K562 (cell line): Measurements from ENCODE around the gene TNFSF9. TPM values are rescaled to one million over a fixed set of nuclear protein-coding genes. Genes with fewer than 3 reads are reported as not detected.

ENCODE experiments used
- DACH1 ChIP-seq: fragments of 450-650 bp; IDR thresholded peaks from 2 replicates; pipeline ENCODE4 v1.6.1; 2018; ENCODE audit not compliant: partially characterized antibody
- FOXP1 ChIP-seq: sonication (generic); formaldehyde crosslinking; IDR thresholded peaks from 2 replicates; pipeline ENCODE4 v1.8.0; 2022; ENCODE audit warnings: mild to moderate bottlenecking, missing genetic modification reagents
- GABPB1 ChIP-seq: sonication (generic); formaldehyde crosslinking; IDR thresholded peaks from 2 replicates; pipeline ENCODE4 v1.8.0; 2022; ENCODE audit warnings: mild to moderate bottlenecking, missing genetic modification reagents
- KAT2B ChIP-seq: IDR thresholded peaks from one replicate; pipeline ENCODE4 v1.6.1; 2012; ENCODE audit warnings: low read depth, mild to moderate bottlenecking, control low read depth, inconsistent platforms, low read length, moderate library complexity
- MAFF ChIP-seq: IDR thresholded peaks from 2 replicates; pipeline ENCODE4 v1.6.1; 2012; ENCODE audit warnings: low read length, improper control_type of control experiment
- RAD21 ChIP-seq, 2 experiments: fragments of 250-450 bp in 1 of 2; fragments of 450-650 bp in 1 of 2; sonication (Bioruptor Pico) in 1 of 2; formaldehyde crosslinking in 1 of 2; IDR thresholded peaks in 1 of 2; conservative IDR thresholded peaks in 1 of 2; 2 replicates each; pipeline versions ENCODE4 v1.4.0 to v1.8.0; 2020 to 2022; ENCODE audit warnings: mild to moderate bottlenecking in 2 of 2, moderate library complexity in 1 of 2
- SMARCA5 ChIP-seq: fragments of 450-650 bp; IDR thresholded peaks from 2 replicates; pipeline ENCODE4 v1.6.1; 2016
- SRSF3 ChIP-seq: fragments of 200-400 bp; formaldehyde crosslinking; IDR thresholded peaks from 2 replicates; pipeline ENCODE4 v1.6.1; 2016; ENCODE audit warnings: mild to moderate bottlenecking, low read length, moderate library complexity; ENCODE audit not compliant: insufficient read depth
- TGIF2 ChIP-seq: sonication (generic); formaldehyde crosslinking; IDR thresholded peaks from 2 replicates; pipeline ENCODE4 v1.8.1; 2022; ENCODE audit warnings: mild to moderate bottlenecking, missing genetic modification reagents, moderate library complexity
- ZNF184 ChIP-seq: sonication (generic); formaldehyde crosslinking; IDR thresholded peaks from 2 replicates; pipeline ENCODE4 v1.5.0; 2020; ENCODE audit warnings: missing genetic modification reagents
- ZNF41 ChIP-seq: fragments of 250-450 bp; sonication (Bioruptor Pico); conservative IDR thresholded peaks from 2 replicates; pipeline ENCODE4 v1.4.0; 2020; ENCODE audit warnings: mild to moderate bottlenecking
- polyA plus RNA-seq, 8 experiments: library from polyadenylated mRNA; depleted of rRNA in 4 of 8; stranded (reverse) in 5 of 8; unstranded in 3 of 8; fragments of >200 nt; fragmentation: Nextera tagmentation in 2 of 8; fragmentation: Illumina TruSeq in 1 of 8; extraction: Ambion mirVana in 2 of 8; extraction: Trizol in 1 of 8; gene quantifications; 2 replicates each; pipeline versions ENCODE4 v1.2.1 to v1.2.3, GENCODE V29; 2011 to 2014; ENCODE audit warnings: inconsistent platforms in 1 of 8, missing spikeins in 1 of 8
- total RNA-seq, 7 experiments: library from RNA; depleted of rRNA in 6 of 7; stranded (reverse); fragments of >200 nt in 6 of 7; fragmentation: Illumina TruSeq in 2 of 7; extraction: Trizol in 2 of 7; gene quantifications; 2 replicates each; pipeline versions ENCODE4 v1.2.1 to v1.2.3, GENCODE V29; 2011 to 2021; ENCODE audit warnings: low replicate concordance in 1 of 7
- TF ChIP-seq, protein P1 (sequence below), 2 experiments: IDR thresholded peaks in 1 of 2; conservative IDR thresholded peaks in 1 of 2; 2 replicates each; pipeline ENCODE4 v1.6.1; 2016; ENCODE audit warnings: low read depth in 2 of 2, mild to moderate bottlenecking in 1 of 2, missing compliant biosample characterization in 1 of 2, missing genetic modification characterization in 1 of 2, moderate library complexity in 1 of 2
- TF ChIP-seq, protein P2 (sequence below): IDR thresholded peaks from 2 replicates; pipeline ENCODE4 v1.6.1; 2011; ENCODE audit not compliant: insufficient read length; ENCODE audit errors: extremely low read depth
- TF ChIP-seq, protein P3 (sequence below): sonication (generic); IDR thresholded peaks from 2 replicates; pipeline ENCODE4 v1.6.1; 2016
- TF ChIP-seq, protein P4 (sequence below): sonication (generic); formaldehyde crosslinking; IDR thresholded peaks from 2 replicates; pipeline ENCODE4 v1.4.0; 2020; ENCODE audit warnings: mild to moderate bottlenecking, missing genetic modification reagents
- TF ChIP-seq, protein P5 (sequence below): sonication (generic); formaldehyde crosslinking; IDR thresholded peaks from 2 replicates; pipeline ENCODE4 v1.8.0; 2022; ENCODE audit warnings: missing genetic modification reagents, mild to moderate bottlenecking, moderate library complexity, borderline replicate concordance
- TF ChIP-seq, protein P6 (sequence below): sonication (generic); formaldehyde crosslinking; IDR thresholded peaks from 2 replicates; pipeline ENCODE4 v1.9.0; 2022; ENCODE audit warnings: mild to moderate bottlenecking, missing genetic modification reagents

Gene TNFSF9
- total and polyA plus RNA-seq, 9 of the 15 experiments (the other 6 are each of a cell fraction or from before 2014, with no cell fraction given), result 1.4 to 17.9 (median 6.5) TPM

DNA sequence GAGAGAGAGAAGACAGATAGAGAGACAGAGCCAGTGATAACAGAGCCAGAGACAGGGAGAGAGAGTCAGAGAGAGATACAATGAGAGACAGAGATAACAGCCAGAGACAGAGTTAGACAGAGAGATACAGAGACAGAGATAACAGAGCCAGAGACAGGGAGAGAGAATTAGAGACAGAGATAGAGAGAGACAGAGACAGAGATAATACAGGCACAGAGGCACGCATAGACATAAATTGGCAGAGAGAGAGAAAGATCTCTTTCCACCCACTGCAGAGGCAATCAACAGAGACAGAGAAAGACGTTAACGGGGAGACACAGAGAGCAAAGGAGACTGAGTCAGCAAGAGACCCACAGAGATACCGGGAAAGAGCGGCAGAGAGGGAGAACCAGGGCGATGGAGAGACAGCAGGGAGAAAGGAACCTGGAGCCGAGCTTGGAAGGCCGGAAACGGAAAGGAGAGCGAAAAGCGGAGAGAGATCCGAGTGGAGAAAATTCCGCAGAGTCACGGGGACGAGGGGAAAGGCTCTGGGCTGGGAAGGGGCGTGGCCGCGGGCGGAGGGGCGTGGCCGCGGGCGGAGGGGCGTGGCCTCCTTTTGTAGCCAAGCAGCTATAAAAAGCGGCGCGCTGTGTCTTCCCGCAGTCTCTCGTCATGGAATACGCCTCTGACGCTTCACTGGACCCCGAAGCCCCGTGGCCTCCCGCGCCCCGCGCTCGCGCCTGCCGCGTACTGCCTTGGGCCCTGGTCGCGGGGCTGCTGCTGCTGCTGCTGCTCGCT, at the start of gene TNFSF9 (continued):
- TF ChIP-seq GABPB1 (CRISPR knock-in tag), result peak; percentile 72
- TF ChIP-seq, protein P1, sequence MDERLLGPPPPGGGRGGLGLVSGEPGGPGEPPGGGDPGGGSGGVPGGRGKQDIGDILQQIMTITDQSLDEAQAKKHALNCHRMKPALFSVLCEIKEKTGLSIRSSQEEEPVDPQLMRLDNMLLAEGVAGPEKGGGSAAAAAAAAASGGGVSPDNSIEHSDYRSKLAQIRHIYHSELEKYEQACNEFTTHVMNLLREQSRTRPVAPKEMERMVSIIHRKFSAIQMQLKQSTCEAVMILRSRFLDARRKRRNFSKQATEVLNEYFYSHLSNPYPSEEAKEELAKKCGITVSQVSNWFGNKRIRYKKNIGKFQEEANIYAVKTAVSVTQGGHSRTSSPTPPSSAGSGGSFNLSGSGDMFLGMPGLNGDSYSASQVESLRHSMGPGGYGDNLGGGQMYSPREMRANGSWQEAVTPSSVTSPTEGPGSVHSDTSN (CRISPR knock-in tag; IDR thresholded peaks at IDR 0.05; ENCODE audit: low read depth), result no peak
- TF ChIP-seq, protein P1 (tag; conservative IDR thresholded peaks at IDR 0.05; ENCODE audit: low read depth), result no peak
- TF ChIP-seq, protein P2, sequence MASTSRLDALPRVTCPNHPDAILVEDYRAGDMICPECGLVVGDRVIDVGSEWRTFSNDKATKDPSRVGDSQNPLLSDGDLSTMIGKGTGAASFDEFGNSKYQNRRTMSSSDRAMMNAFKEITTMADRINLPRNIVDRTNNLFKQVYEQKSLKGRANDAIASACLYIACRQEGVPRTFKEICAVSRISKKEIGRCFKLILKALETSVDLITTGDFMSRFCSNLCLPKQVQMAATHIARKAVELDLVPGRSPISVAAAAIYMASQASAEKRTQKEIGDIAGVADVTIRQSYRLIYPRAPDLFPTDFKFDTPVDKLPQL, result peak; percentile 91
- TF ChIP-seq, protein P3, sequence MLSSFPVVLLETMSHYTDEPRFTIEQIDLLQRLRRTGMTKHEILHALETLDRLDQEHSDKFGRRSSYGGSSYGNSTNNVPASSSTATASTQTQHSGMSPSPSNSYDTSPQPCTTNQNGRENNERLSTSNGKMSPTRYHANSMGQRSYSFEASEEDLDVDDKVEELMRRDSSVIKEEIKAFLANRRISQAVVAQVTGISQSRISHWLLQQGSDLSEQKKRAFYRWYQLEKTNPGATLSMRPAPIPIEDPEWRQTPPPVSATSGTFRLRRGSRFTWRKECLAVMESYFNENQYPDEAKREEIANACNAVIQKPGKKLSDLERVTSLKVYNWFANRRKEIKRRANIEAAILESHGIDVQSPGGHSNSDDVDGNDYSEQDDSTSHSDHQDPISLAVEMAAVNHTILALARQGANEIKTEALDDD, result no peak
- TF ChIP-seq DACH1, result no peak
- TF ChIP-seq FOXP1 (CRISPR knock-in tag), result peak; percentile 82
- TF ChIP-seq, protein P4, sequence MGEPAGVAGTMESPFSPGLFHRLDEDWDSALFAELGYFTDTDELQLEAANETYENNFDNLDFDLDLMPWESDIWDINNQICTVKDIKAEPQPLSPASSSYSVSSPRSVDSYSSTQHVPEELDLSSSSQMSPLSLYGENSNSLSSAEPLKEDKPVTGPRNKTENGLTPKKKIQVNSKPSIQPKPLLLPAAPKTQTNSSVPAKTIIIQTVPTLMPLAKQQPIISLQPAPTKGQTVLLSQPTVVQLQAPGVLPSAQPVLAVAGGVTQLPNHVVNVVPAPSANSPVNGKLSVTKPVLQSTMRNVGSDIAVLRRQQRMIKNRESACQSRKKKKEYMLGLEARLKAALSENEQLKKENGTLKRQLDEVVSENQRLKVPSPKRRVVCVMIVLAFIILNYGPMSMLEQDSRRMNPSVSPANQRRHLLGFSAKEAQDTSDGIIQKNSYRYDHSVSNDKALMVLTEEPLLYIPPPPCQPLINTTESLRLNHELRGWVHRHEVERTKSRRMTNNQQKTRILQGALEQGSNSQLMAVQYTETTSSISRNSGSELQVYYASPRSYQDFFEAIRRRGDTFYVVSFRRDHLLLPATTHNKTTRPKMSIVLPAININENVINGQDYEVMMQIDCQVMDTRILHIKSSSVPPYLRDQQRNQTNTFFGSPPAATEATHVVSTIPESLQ, result peak; percentile 63; the same call in 1 of the 2 replicates
- TF ChIP-seq, protein P5, sequence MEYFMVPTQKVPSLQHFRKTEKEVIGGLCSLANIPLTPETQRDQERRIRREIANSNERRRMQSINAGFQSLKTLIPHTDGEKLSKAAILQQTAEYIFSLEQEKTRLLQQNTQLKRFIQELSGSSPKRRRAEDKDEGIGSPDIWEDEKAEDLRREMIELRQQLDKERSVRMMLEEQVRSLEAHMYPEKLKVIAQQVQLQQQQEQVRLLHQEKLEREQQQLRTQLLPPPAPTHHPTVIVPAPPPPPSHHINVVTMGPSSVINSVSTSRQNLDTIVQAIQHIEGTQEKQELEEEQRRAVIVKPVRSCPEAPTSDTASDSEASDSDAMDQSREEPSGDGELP (CRISPR knock-in tag), result peak; percentile 69; the same call in 1 of the 2 replicates
- TF ChIP-seq ZNF184 (CRISPR knock-in tag), result no peak
- TF ChIP-seq SMARCA5, result peak; percentile 77; the same call in 1 of the 2 replicates
- TF ChIP-seq SRSF3, result no peak
- no peak for TF ChIP-seq RAD21 (CRISPR knock-in tag; conservative IDR thresholded peaks at IDR 0.05 in 1 of 2, IDR thresholded peaks at IDR 0.05 in 1 of 2)
- no peak for TF ChIP-seq KAT2B
- no peak for TF ChIP-seq ZNF41
- TF ChIP-seq MAFF, result peak; percentile 68
- TF ChIP-seq, protein P6, sequence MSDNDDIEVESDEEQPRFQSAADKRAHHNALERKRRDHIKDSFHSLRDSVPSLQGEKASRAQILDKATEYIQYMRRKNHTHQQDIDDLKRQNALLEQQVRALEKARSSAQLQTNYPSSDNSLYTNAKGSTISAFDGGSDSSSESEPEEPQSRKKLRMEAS (CRISPR knock-in tag), result peak; percentile 80
- no peak for TF ChIP-seq TGIF2
